Lung (tissue), 12 donors: Measurements from ENCODE around the gene FGF4. TPM values are rescaled to one million over a fixed set of nuclear protein-coding genes. Genes with fewer than 3 reads are reported as not detected.

Source experiments
- ATAC-seq: fragments of 200-7000 bp; cut with Tn5 transposase; one replicate; pipeline ENCODE4 v1.9.1; 2020; ENCODE audit warnings: moderate number of reproducible peaks; ENCODE audit not compliant: insufficient read depth, low FRiP score
- DNase-seq, 3 donors: peaks; one replicate each; pipeline ENCODE4 v3.0.0-alpha.2; 2013 to 2017
- H3K27ac ChIP-seq, 2 donors: one replicate each; pipeline ENCODE4 v1.5.1; 2013; ENCODE audit warnings: mild to moderate bottlenecking in 2 of 2, moderate library complexity in 2 of 2, control low read depth in 1 of 2, inconsistent platforms in 1 of 2, low read depth in 1 of 2, low read length in 1 of 2
- H3K27me3 ChIP-seq, 3 donors: one replicate each; pipeline ENCODE4 v1.5.1; 2013; ENCODE audit warnings: low read length in 2 of 3; ENCODE audit not compliant: control insufficient read depth in 3 of 3, insufficient read depth in 3 of 3
- H3K36me3 ChIP-seq, 4 donors: one replicate each; pipeline ENCODE4 v1.5.1; 2013; ENCODE audit warnings: low read length in 4 of 4, mild to moderate bottlenecking in 1 of 4, moderate library complexity in 1 of 4; ENCODE audit not compliant: control insufficient read depth in 4 of 4, insufficient read depth in 4 of 4
- H3K4me1 ChIP-seq, 5 donors: one replicate each; pipeline ENCODE4 v1.5.1; 2013; ENCODE audit warnings: low read length in 5 of 5, mild to moderate bottlenecking in 2 of 5, moderate library complexity in 1 of 5; ENCODE audit not compliant: control insufficient read depth in 5 of 5, insufficient read depth in 5 of 5
- H3K4me3 ChIP-seq: one replicate; pipeline ENCODE4 v1.5.1; 2013; ENCODE audit warnings: mild to moderate bottlenecking, control low read depth, moderate library complexity
- H3K9ac ChIP-seq, 2 donors: one replicate each; pipeline ENCODE4 v1.5.1; 2013; ENCODE audit warnings: low read length in 2 of 2, control low read depth in 1 of 2; ENCODE audit not compliant: insufficient read depth in 1 of 2
- H3K9me3 ChIP-seq, 4 donors: one replicate each; pipeline ENCODE4 v1.5.1; 2013; ENCODE audit warnings: low read length in 3 of 4, mild to moderate bottlenecking in 1 of 4, moderate library complexity in 1 of 4; ENCODE audit not compliant: control insufficient read depth in 4 of 4, insufficient read depth in 3 of 4
- CTCF ChIP-seq: IDR thresholded peaks from 2 replicates; pipeline ENCODE4 v1.5.1; 2012; ENCODE audit warnings: mild to moderate bottlenecking; ENCODE audit errors: control extremely low read depth, extremely low read depth
- WGBS, 2 donors: extraction: QIAGEN DNeasy Blood & Tissue Kit; methylation state at CpG; one replicate each; pipeline ENCODE4 v1.1.7; 2013; 5-methylcytosine and 5-hydroxymethylcytosine counted together
- polyA plus RNA-seq, 2 donors: library from polyadenylated mRNA; stranded (reverse); fragments of 200-250 nt; gene quantifications; one replicate each; pipeline ENCODE4 v1.2.1, GENCODE V29; 2013
- total RNA-seq, 2 donors: library from RNA; depleted of rRNA in 1 of 2; stranded (reverse); fragments of >200 nt in 1 of 2; gene quantifications; one replicate each; pipeline ENCODE4 v1.2.1, GENCODE V29; 2014 to 2021
- donor health status: control.
- donor health status: control.
- donor health status: Bipolar disorder and iron deficiency.
- donor health status: healthy.
- donor health status: DM: yes; HTN: yes; CAD: no.

Gene FGF4
- total and polyA plus RNA-seq, 4 donors = not detected

DNA sequence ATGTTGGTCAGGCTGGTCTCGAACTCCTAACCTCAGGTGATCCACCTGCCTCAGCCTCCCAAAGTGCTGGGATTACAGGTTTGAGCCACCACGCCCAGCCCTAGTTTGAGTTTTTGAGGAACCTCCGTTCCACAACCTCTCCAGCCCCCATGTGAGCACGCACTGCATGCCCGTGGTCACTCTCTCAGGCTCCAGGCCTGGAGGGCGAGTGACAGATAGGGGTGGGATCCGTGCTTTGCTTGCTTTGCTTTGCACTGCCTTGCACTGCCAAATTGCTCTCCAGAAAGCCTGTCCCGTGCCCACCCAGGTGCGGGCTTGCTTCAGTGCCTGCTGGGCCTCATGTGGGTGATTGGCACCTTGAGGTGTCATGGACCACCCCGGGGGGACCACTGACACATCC is 29.9 kb downstream of the FGF4 start:
- no peak for TF ChIP-seq CTCF
- Histone ChIP-seq H3K9ac (no peak overlapping the region), H3K4me1 (no peaks in the 10 kb centered on the region), H3K27me3 (no peaks in the 10 kb centered on the region), H3K36me3 (no peaks in the 10 kb centered on the region), H3K9me3 (peaks cover 0 to 2% (median 0%) of the 10 kb centered on the region in 4 donors), H3K27ac (no peak overlapping the region), H3K4me3 (no peak overlapping the region)
- DNase-seq (no peak), ATAC-seq (no peak)
- WGBS, 2 donors = 83 to 86% methylated on average over 10 of the region's 10 CpGs

DNA sequence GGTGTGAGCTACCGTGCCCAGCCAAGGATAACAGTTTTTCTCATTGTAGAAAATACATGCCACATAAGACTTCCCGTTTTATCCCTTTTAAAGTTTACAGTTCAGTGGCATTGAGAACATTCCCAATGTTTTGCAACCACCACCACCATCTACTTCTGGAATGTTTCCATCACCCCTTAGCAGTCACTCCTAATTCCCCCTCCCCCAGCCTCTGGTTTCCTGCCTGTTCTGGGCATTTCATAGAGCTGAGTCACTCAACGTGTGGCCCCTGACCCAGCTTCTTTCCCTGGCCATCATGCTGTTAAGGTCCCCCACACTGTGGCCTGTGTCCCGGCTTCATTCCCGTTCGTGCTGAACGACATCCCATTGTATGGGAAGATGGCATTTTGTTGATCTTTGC is 30.7 kb downstream of the FGF4 start:
- H3K27me3 ChIP-seq = no peaks in the 10 kb centered on the region
- DNase-seq = peak in 2 of 3 donors; percentile 60 to 61
- 51 to 53% methylated on average over 7 of the region's 7 CpGs for WGBS, 2 donors

DNA sequence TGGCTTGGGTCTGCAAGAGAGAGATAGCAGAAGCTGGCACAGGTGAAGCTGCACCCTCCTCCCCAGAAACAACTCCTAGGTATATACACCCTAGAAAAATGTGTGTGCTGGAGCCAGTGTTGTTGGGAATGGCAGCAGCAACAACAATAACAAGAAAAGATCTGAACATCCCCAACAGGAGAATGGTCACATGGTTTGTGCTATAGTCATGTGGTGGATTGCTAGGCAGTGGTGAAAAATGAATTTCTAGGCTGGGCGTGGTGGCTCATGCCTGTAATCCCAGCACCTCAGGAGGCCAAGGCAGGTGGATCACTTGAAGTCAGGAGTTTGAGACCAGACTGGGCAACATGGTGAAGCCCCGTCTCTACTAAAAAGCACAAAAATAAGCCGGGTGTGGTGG is 40.3 kb downstream of the FGF4 start:
- no peaks in the 10 kb centered on the region for H3K4me1 ChIP-seq
- 94 to 95% methylated on average over 3 of the region's 3 CpGs for WGBS, 2 donors
- H3K9me3 ChIP-seq = peaks cover 0 to 28% (median 3%) of the 10 kb centered on the region in 4 donors

More for the DNA sequence above, 30.7 kb downstream of the FGF4 start:
- H3K36me3 ChIP-seq = no peaks in the 10 kb centered on the region
- ATAC-seq = no peak
- H3K4me1 ChIP-seq = no peaks in the 10 kb centered on the region
- TF ChIP-seq CTCF = no peak
- no peak overlapping the region for H3K9ac ChIP-seq
- peaks cover 0 to 2% (median 0%) of the 10 kb centered on the region in 4 donors for H3K9me3 ChIP-seq
- H3K4me3 ChIP-seq = no peak overlapping the region
- no peak overlapping the region for H3K27ac ChIP-seq

More for the DNA sequence above, 40.3 kb downstream of the FGF4 start:
- Histone ChIP-seq H3K4me3 (no peak overlapping the region), H3K36me3 (no peaks in the 10 kb centered on the region), H3K9ac (no peak overlapping the region), H3K27ac (no peak overlapping the region), H3K27me3 (no peaks in the 10 kb centered on the region)
- DNase-seq (no peak), ATAC-seq (no peak)
- TF ChIP-seq CTCF = no peak
